Tibial nerve (tissue), 3 donors: Measurements from ENCODE around the gene TYRP1.

Experiments
- CTCF ChIP-seq, 5 experiments: fragments of 200-600 bp in 3 of 5; fragments of 450-650 bp in 2 of 5; sonication (generic) in 3 of 5; IDR thresholded peaks; one replicate each; pipeline ENCODE4 v1.5.1; 2016 to 2019; ENCODE audit warnings: antibody characterized with exemption in 5 of 5, mild to moderate bottlenecking in 3 of 5, moderate library complexity in 2 of 5
- POLR2A ChIP-seq, 2 donors: fragments of 450-650 bp; IDR thresholded peaks; one replicate each; pipeline ENCODE4 v1.6.1; 2017; ENCODE audit warnings: antibody characterized with exemption in 2 of 2, mild to moderate bottlenecking in 2 of 2, moderate library complexity in 2 of 2

GRCh38 chr9:12694013-12694412 lies 828 bp downstream of the TYRP1 start:
- TF ChIP-seq POLR2A (IDR thresholded peaks at IDR 0.05) (no peak), CTCF (IDR thresholded peaks at IDR 0.05) (no peak)
